Stomach (tissue), 19 donors: Measurements from ENCODE around the gene NECAB3. TPM values are rescaled to one million over a fixed set of nuclear protein-coding genes. Genes with fewer than 3 reads are reported as not detected.

ENCODE experiments used
- DNase-seq, 2 donors: peaks; one replicate each; pipeline versions ENCODE4 v3.0.0 to v3.0.0-alpha.2; 2013 to 2019
- H3K27ac ChIP-seq, 5 donors: fragments of 200-600 bp in 4 of 5; sonication (generic) in 4 of 5; one replicate each; pipeline ENCODE4 v1.5.1; 2013 to 2019; ENCODE audit warnings: mild to moderate bottlenecking in 1 of 5, moderate library complexity in 1 of 5
- H3K27me3 ChIP-seq, 3 donors: fragments of 200-600 bp; sonication (generic); one replicate each; pipeline ENCODE4 v1.5.1; 2017 to 2019; ENCODE audit warnings: mixed run types in 1 of 3
- H3K36me3 ChIP-seq, 4 donors: fragments of 200-600 bp; sonication (generic); 1 replicate in 3 of 4; 2 replicates in 1 of 4; pipeline ENCODE4 v1.5.1; 2016 to 2019
- H3K4me1 ChIP-seq, 4 donors: fragments of 200-600 bp; sonication (generic); one replicate each; pipeline ENCODE4 v1.5.1; 2016 to 2019
- H3K4me3 ChIP-seq, 4 donors: fragments of 200-600 bp; sonication (generic) in 3 of 4; one replicate each; pipeline ENCODE4 v1.5.1; 2016 to 2019; ENCODE audit warnings: mild to moderate bottlenecking in 1 of 4
- H3K9me3 ChIP-seq, 4 donors: fragments of 200-600 bp; sonication (generic); one replicate each; pipeline ENCODE4 v1.5.1; 2016 to 2019
- EP300 ChIP-seq: sonication (generic); formaldehyde crosslinking; IDR thresholded peaks from one replicate; pipeline ENCODE4 v1.6.1; 2017; ENCODE audit warnings: antibody characterized with exemption
- POLR2A ChIP-seq, 4 donors: fragments of 450-650 bp; IDR thresholded peaks; one replicate each; pipeline ENCODE4 v1.6.1; 2016; ENCODE audit warnings: antibody characterized with exemption in 4 of 4, control low read depth in 2 of 4, mild to moderate bottlenecking in 1 of 4, moderate library complexity in 1 of 4
- POLR2AphosphoS5 ChIP-seq, 3 donors: sonication (generic); formaldehyde crosslinking; IDR thresholded peaks; one replicate each; pipeline ENCODE4 v1.6.1; 2016; ENCODE audit warnings: antibody characterized with exemption in 3 of 3
- WGBS, 5 donors: extraction: QIAGEN DNeasy Blood & Tissue Kit in 3 of 5; methylation state at CpG; one replicate each; pipeline versions ENCODE4 v1.1.5 to v1.1.7; 2013 to 2018; 5-methylcytosine and 5-hydroxymethylcytosine counted together
- intact Hi-C: fragments of 100-400 bp; cut with DNase I; formaldehyde crosslinking; loops from one replicate; pipeline ENCODE4 v1.15.1; 2023; ENCODE audit warnings: low total_unique reads
- long read RNA-seq, 10 donors: transcript quantifications; one replicate each; lab custom pipeline, GENCODE V29; 2026
- polyA plus RNA-seq, 3 donors: library from polyadenylated mRNA; stranded (reverse); fragments of 200-250 nt; gene quantifications; one replicate each; pipeline ENCODE4 v1.2.3, GENCODE V29; 2013
- total RNA-seq, 5 donors: library from RNA; depleted of rRNA; stranded (reverse); fragments of >200 nt; gene quantifications; one replicate each; pipeline versions ENCODE4 v1.1.0 to v1.2.3, GENCODE V29; 2014 to 2016
- TF ChIP-seq, protein P1 (sequence below), 7 experiments: fragments of 450-650 bp in 4 of 7; fragments of 200-600 bp in 3 of 7; sonication (generic) in 3 of 7; IDR thresholded peaks; one replicate each; pipeline ENCODE4 v1.5.1; 2016 to 2019; ENCODE audit warnings: antibody characterized with exemption in 7 of 7, control low read depth in 2 of 7, mild to moderate bottlenecking in 1 of 7
- donor health status: healthy with polysubstance abuse.
- donor health status: Bipolar disorder and iron deficiency.
- donor health status: healthy.

NECAB3 gene
- total RNA-seq (100 to 1,000 TPM in 3 of 5 donors, 10 to 100 TPM in 2; 28.1 to 335 (median 113) TPM), polyA plus RNA-seq (10 to 100 TPM; 31.4 to 60.0 (median 51.3) TPM)
- long read RNA-seq, donor 1: 0 reads
- long read RNA-seq, donor 2: 0 reads
- long read RNA-seq, donor 3, partial matches to known transcripts: 0 of 1 reads
- long read RNA-seq, donor 3, other reads (novel, unspliced or antisense): 0 of 1 reads
- long read RNA-seq, donor 4: 0 reads
- long read RNA-seq, donor 5: 0 reads
- long read RNA-seq, donor 6, transcript NECAB3-202 (13 exons, 1,942 nt): major isoform, 6 of 12 reads
- long read RNA-seq, donor 6, partial matches to known transcripts: 5 of 12 reads
- long read RNA-seq, donor 6, other reads (novel, unspliced or antisense): 0 of 12 reads
- long read RNA-seq, donor 7, partial matches to known transcripts: 0 of 2 reads
- long read RNA-seq, donor 7, other reads (novel, unspliced or antisense): 0 of 2 reads
- long read RNA-seq, donor 8, partial matches to known transcripts: 0 of 1 reads
- long read RNA-seq, donor 8, other reads (novel, unspliced or antisense): 0 of 1 reads
- long read RNA-seq, donor 9: 0 reads
- long read RNA-seq, donor 10: 0 reads

DNA sequence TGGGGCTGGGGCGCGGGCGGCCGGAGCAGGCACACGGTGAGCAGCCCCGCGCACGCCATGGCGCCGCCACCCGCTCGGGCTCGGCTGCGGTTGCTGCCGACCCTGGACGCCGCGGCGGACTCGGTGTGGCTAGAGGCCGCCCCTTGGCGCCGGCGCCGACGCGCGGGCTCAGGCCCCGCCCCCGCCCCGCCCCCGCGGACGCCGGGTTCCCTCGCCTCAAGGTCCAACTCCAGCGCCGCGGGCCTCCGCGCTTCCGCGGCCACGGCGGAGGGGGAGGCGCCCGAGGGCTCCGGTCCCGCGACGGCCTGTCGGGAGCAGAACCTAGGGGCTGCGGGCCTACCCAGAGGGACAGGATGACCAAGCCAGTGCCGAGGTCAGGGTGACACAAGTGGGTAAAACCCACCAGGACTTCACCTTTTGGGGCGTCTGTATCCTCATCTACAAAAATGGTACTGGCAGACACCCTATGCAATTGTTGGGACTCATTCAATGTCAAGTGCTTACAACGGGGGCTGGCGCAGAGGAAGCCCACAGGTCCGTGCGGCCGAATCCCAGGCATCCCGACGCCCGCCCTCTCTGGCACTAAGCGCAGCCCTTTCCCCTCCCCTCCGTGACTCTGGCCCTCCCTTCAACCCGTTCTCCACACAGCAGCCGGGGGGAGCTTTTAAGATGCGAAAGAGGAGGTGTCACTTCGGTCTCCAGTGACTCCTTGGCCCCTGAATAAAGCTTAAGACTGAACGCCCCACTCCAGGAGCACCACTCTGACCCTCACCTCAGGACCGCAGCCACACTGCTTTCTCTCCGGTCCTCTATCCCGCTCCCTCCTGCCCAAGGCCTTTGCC, at the start of gene NECAB3:
Gene NECAB3 (minus strand): TSS at position 135 of the 842 bp plus-strand sequence. CDS start 76 bp downstream, at position 59.
- Histone ChIP-seq H3K4me3 (peak within 1 kb of the TSS; percentile 68 to 78 (median 78)), H3K27ac (peak within 1 kb of the TSS; percentile 88 to 94 (median 90)), H3K9me3 (no peaks in the 10 kb centered on the region), H3K4me1 (peaks cover 44 to 75% (median 68%) of the 10 kb centered on the region in 4 donors), H3K27me3 (no peaks in the 10 kb centered on the region), H3K36me3 (peaks cover 0 to 20% (median 13%) of the 10 kb centered on the region in 4 donors)
- TF ChIP-seq EP300 (no peak), POLR2AphosphoS5 (IDR thresholded peaks at IDR 0.05) (peak; percentile 22 to 84 (median 72))
- TF ChIP-seq, protein P1, sequence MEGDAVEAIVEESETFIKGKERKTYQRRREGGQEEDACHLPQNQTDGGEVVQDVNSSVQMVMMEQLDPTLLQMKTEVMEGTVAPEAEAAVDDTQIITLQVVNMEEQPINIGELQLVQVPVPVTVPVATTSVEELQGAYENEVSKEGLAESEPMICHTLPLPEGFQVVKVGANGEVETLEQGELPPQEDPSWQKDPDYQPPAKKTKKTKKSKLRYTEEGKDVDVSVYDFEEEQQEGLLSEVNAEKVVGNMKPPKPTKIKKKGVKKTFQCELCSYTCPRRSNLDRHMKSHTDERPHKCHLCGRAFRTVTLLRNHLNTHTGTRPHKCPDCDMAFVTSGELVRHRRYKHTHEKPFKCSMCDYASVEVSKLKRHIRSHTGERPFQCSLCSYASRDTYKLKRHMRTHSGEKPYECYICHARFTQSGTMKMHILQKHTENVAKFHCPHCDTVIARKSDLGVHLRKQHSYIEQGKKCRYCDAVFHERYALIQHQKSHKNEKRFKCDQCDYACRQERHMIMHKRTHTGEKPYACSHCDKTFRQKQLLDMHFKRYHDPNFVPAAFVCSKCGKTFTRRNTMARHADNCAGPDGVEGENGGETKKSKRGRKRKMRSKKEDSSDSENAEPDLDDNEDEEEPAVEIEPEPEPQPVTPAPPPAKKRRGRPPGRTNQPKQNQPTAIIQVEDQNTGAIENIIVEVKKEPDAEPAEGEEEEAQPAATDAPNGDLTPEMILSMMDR (IDR thresholded peaks at IDR 0.05): no peak
- 4 to 12% (median 5%) methylated on average over 19 to 73 of the region's 73 CpGs for WGBS, 5 donors
- peak; percentile 90 to 94 for DNase-seq
- intact Hi-C loops: no loop called here

- Histone ChIP-seq H3K4me1 (peaks cover 12 to 21% (median 18%) of the 10 kb centered on the region in 4 donors), H3K27me3 (no peaks in the 10 kb centered on the region), H3K9me3 (no peaks in the 10 kb centered on the region), H3K4me3 (no peak overlapping the region), H3K36me3 (no peaks in the 10 kb centered on the region), H3K27ac (no peak overlapping the region)
- intact Hi-C loops: no loop called here
- DNase-seq: no peak
- TF ChIP-seq, protein P1 (IDR thresholded peaks at IDR 0.05): no peak
- TF ChIP-seq POLR2AphosphoS5 (IDR thresholded peaks at IDR 0.05) (no peak), EP300 (no peak), POLR2A (IDR thresholded peaks at IDR 0.05) (no peak)
- 90 to 94% (median 92%) methylated on average over 11 of the region's 11 CpGs for WGBS, 5 donors
Observed at GRCh38 chr20:33721391-33722140, 47.3 kb upstream of the NECAB3 start.

DNA sequence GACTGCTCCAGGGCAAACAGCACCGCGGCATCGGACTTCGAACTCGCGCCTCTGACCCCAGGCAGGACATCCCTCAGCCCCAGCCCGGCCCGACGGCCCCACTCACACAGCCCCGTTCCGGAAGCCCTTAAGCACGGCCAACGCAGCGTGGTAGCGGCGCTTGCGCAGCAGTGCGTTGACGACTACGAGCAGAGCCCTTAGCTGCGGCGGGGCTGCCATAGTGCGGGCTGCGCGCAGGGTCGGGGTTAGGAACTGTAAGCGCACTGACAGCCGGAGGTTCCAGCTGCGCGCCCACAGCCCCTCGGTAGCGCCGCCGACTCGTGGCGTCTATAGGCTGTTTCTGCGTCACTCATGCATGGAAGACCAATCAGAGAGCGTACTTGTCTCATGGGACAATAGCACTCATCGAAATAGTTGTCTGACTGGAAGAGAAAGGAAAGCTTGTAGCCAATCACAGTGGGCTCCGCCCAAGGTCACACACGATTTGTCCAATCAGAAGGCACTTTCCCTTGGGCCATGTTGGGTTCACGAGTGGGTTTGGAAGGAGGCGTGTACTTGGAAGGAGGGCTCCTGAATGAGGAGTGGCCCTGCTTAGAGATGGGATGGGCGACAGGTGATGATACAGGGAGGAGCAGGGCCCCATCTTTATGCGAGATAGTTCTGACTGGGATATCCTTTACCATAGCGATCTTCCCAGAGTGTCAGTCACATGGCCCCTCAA, 45.9 kb upstream of the NECAB3 start, which contains the start of gene PXMP4:
Gene PXMP4 (minus strand): TSS at position 322 of the 721 bp plus-strand sequence. CDS start 103 bp downstream, at position 219.
- 3 to 15% (median 3%) methylated on average over 10 to 46 of the region's 46 CpGs for WGBS, 5 donors
- Histone ChIP-seq H3K4me3 (peak within 1 kb of the TSS; percentile 80 to 95 (median 88)), H3K36me3 (peaks cover 0 to 3% (median 1%) of the 10 kb centered on the region in 4 donors), H3K4me1 (peaks cover 12 to 21% (median 18%) of the 10 kb centered on the region in 4 donors), H3K27me3 (no peaks in the 10 kb centered on the region), H3K27ac (peak within 1 kb of the TSS; percentile 68 to 87 (median 82)), H3K9me3 (no peaks in the 10 kb centered on the region)
- TF ChIP-seq EP300: no peak
- no peak for TF ChIP-seq POLR2A (IDR thresholded peaks at IDR 0.05)
- TF ChIP-seq POLR2AphosphoS5 (IDR thresholded peaks at IDR 0.05): peak; percentile 22 to 80 (median 52)
- TF ChIP-seq, protein P1 (IDR thresholded peaks at IDR 0.05): no peak
- intact Hi-C loops: no loop called here
- peak; percentile 91 to 98 for DNase-seq
